Spleen (tissue), 3 donors: ENCODE measurements around the gene TM9SF3.

ENCODE experiments used
- POLR2A ChIP-seq, 3 donors: fragments of 450-650 bp; IDR thresholded peaks; one replicate each; pipeline ENCODE4 v1.5.1; 2017; ENCODE audit warnings: antibody characterized with exemption in 3 of 3, mild to moderate bottlenecking in 1 of 3
- POLR2AphosphoS5 ChIP-seq, 3 donors: sonication (generic); formaldehyde crosslinking; IDR thresholded peaks; one replicate each; pipeline ENCODE4 v1.5.1; 2017; ENCODE audit warnings: antibody characterized with exemption in 3 of 3

- TF ChIP-seq POLR2A (IDR thresholded peaks at IDR 0.05) = no peak
- TF ChIP-seq POLR2AphosphoS5 (IDR thresholded peaks at IDR 0.05) = no peak
Observed at GRCh38 chr10:96560966-96561887, 25.6 kb downstream of the TM9SF3 start.
